Measurements from ENCODE around the gene IL16.

IL16 gene

DNA sequence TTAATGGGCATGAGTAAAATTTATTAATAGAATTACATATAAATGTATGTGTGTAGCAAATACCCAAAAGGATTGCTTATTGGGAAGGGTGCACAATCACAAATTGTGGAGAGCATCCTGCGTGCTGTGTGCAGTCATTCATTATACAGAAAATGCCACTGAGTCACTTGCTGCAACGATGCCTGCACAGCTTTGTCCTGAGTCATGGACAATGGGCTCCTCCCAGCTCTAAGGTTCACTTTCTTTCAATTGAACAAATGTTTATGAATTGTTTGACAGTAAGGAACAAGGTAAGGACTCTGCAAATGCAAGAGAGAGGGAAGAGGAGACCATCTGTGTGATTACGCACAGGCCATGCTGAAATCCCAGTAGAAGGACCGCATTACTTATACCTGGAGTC is 43.9 kb upstream of the IL16 start:
- peak; percentile 1 for DNase-seq
- Histone ChIP-seq H3K4me1 (ENCODE audit: low read length) (peaks cover 3% of the 10 kb centered on the region; the same call in 1 of the 2 replicates), H2AFZ (ENCODE audit: low read length) (no peak overlapping the region)

DNA sequence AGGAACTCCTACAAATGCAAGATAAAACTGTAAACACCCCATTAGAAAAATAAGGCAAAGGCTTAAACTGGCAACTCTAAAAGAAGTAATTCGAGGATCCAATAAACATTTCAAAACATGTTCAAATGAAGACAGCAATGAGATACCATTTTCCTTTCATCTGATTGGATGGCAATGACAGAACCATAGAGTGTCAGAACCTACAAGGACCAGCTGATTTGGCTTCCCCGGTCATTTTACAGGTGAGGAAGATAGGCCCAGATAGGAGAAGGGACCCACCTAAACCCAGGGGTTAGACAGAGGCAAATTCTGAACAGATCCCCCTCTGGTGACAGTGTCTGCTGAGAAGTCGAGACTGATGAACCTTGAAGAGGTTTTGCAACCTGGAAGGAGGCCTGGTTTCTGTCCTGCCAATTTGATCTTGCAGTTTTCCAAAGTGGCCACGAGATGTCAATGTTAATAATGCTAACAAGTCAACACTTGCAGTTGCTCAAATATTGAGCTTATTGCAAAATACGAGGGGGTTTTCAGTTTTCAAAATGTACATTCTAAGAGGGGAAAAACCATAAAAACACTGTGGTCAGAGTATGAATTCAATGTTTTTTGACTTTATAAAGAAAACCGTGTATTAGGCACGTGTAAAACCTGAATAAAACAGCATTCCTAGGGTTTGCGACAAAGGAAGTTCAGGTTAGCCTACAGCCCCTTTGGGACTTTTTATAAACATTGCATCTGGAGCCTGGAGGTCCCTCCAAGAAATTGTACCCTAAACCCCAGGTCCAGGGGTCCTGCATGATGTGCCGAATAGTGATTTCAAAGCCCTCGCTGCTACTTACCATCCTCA is 41.1 kb upstream of the IL16 start:
- H3K9me2 ChIP-seq (replicated peaks; ENCODE audit: insufficient read depth, low read length), result no peaks in the 10 kb centered on the region
- H3K4me2 ChIP-seq (ENCODE audit: low read depth, low read length), result no peak overlapping the region
- no peaks in the 10 kb centered on the region for H3K79me2 ChIP-seq (ENCODE audit: low read length)
- H3F3A ChIP-seq (ENCODE audit: insufficient read depth, low read length), result no peaks in the 10 kb centered on the region
- no peaks in the 10 kb centered on the region for H3K9me3 ChIP-seq (replicated peaks; ENCODE audit: insufficient read depth, low read length)
- no peak overlapping the region for H3K4me3 ChIP-seq (ENCODE audit: low read length)
- H3K27me3 ChIP-seq (replicated peaks; ENCODE audit: insufficient read depth, low read length), result no peaks in the 10 kb centered on the region
- no peaks in the 10 kb centered on the region for H3K36me3 ChIP-seq (replicated peaks; ENCODE audit: insufficient read depth, low read length)
- DNase-seq, result peak; percentile 82
- no peaks in the 10 kb centered on the region for H4K20me1 ChIP-seq (ENCODE audit: insufficient read depth, low read length)
- H3K9ac ChIP-seq (ENCODE audit: low read length), result no peak overlapping the region
- H3K27ac ChIP-seq (ENCODE audit: low read length), result no peak overlapping the region
- H3K4me1 ChIP-seq (ENCODE audit: low read length), result peaks cover 4% of the 10 kb centered on the region
- H2AFZ ChIP-seq (ENCODE audit: low read length), result no peak overlapping the region
- TF ChIP-seq, protein P1, sequence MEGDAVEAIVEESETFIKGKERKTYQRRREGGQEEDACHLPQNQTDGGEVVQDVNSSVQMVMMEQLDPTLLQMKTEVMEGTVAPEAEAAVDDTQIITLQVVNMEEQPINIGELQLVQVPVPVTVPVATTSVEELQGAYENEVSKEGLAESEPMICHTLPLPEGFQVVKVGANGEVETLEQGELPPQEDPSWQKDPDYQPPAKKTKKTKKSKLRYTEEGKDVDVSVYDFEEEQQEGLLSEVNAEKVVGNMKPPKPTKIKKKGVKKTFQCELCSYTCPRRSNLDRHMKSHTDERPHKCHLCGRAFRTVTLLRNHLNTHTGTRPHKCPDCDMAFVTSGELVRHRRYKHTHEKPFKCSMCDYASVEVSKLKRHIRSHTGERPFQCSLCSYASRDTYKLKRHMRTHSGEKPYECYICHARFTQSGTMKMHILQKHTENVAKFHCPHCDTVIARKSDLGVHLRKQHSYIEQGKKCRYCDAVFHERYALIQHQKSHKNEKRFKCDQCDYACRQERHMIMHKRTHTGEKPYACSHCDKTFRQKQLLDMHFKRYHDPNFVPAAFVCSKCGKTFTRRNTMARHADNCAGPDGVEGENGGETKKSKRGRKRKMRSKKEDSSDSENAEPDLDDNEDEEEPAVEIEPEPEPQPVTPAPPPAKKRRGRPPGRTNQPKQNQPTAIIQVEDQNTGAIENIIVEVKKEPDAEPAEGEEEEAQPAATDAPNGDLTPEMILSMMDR (IDR thresholded peaks at IDR 0.05; ENCODE audit: low read length), result peak; percentile 73
- TF ChIP-seq EZH2phosphoT487 (IDR thresholded peaks at IDR 0.05; ENCODE audit: low read length), result no peak

More for the DNA sequence above, 43.9 kb upstream of the IL16 start:
- Histone ChIP-seq H3K9ac (ENCODE audit: low read length) (no peak overlapping the region), H3K27me3 (replicated peaks; ENCODE audit: insufficient read depth, low read length) (no peaks in the 10 kb centered on the region), H3K9me2 (replicated peaks; ENCODE audit: insufficient read depth, low read length) (no peaks in the 10 kb centered on the region), H3K36me3 (replicated peaks; ENCODE audit: insufficient read depth, low read length) (no peaks in the 10 kb centered on the region), H3K9me3 (replicated peaks; ENCODE audit: insufficient read depth, low read length) (no peaks in the 10 kb centered on the region), H4K20me1 (ENCODE audit: insufficient read depth, low read length) (no peaks in the 10 kb centered on the region), H3K27ac (ENCODE audit: low read length) (no peak overlapping the region), H3K4me3 (ENCODE audit: low read length) (no peak overlapping the region), H3K79me2 (ENCODE audit: low read length) (no peaks in the 10 kb centered on the region), H3F3A (ENCODE audit: insufficient read depth, low read length) (no peaks in the 10 kb centered on the region), H3K4me2 (ENCODE audit: low read depth, low read length) (no peak overlapping the region)
- TF ChIP-seq, protein P1 (IDR thresholded peaks at IDR 0.05; ENCODE audit: low read length), result no peak
- TF ChIP-seq EZH2 (optimal IDR thresholded peaks at IDR 0.05; ENCODE audit: low read depth, low read length) (no peak), EZH2phosphoT487 (IDR thresholded peaks at IDR 0.05; ENCODE audit: low read length) (no peak)

DNA sequence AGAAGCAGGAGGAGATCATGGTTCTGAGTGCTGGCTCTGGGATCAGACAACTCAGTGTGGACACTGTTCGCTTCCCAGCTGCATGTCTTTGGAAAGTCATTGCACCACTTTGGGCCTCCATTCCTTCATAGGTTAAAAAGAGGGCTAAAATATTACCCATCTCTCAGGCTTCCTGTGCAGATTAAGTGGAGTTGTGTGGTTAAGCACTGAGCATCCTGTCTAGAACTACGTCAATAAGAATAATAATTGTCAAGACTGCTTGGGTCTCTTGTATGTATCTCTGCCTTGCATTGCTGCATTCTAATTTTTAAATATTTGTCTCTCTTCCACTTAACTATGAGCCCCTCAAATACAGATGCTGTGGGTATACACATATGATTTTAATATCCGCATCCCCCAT is 40.4 kb upstream of the IL16 start:
- Histone ChIP-seq H4K20me1 (ENCODE audit: insufficient read depth, low read length) (no peaks in the 10 kb centered on the region), H3F3A (ENCODE audit: insufficient read depth, low read length) (peaks cover 3% of the 10 kb centered on the region; the same call in 1 of the 2 replicates), H2AFZ (ENCODE audit: low read length) (no peak overlapping the region), H3K36me3 (replicated peaks; ENCODE audit: insufficient read depth, low read length) (no peaks in the 10 kb centered on the region), H3K79me2 (ENCODE audit: low read length) (no peaks in the 10 kb centered on the region), H3K27me3 (replicated peaks; ENCODE audit: insufficient read depth, low read length) (no peaks in the 10 kb centered on the region), H3K9me2 (replicated peaks; ENCODE audit: insufficient read depth, low read length) (no peaks in the 10 kb centered on the region), H3K4me3 (ENCODE audit: low read length) (no peak overlapping the region), H3K27ac (ENCODE audit: low read length) (no peak overlapping the region), H3K4me2 (ENCODE audit: low read depth, low read length) (no peak overlapping the region), H3K9me3 (replicated peaks; ENCODE audit: insufficient read depth, low read length) (no peaks in the 10 kb centered on the region), H3K9ac (ENCODE audit: low read length) (no peak overlapping the region), H3K4me1 (ENCODE audit: low read length) (peaks cover 11% of the 10 kb centered on the region)
- TF ChIP-seq EZH2 (optimal IDR thresholded peaks at IDR 0.05; ENCODE audit: low read depth, low read length), result no peak
- TF ChIP-seq, protein P1 (IDR thresholded peaks at IDR 0.05; ENCODE audit: low read length), result no peak
- no peak for DNase-seq
